Stomach (tissue), 9 donors: Measurements from ENCODE around the gene ZNF652. TPM values are rescaled to one million over a fixed set of nuclear protein-coding genes. Genes with fewer than 3 reads are reported as not detected.

Experiments used
- DNase-seq, 2 donors: peaks; one replicate each; pipeline versions ENCODE4 v3.0.0 to v3.0.0-alpha.2; 2013 to 2019
- H3K27ac ChIP-seq, 5 donors: fragments of 200-600 bp in 4 of 5; sonication (generic) in 4 of 5; one replicate each; pipeline ENCODE4 v1.5.1; 2013 to 2019; ENCODE audit warnings: mild to moderate bottlenecking in 1 of 5, moderate library complexity in 1 of 5
- H3K27me3 ChIP-seq, 3 donors: fragments of 200-600 bp; sonication (generic); one replicate each; pipeline ENCODE4 v1.5.1; 2017 to 2019; ENCODE audit warnings: mixed run types in 1 of 3
- H3K36me3 ChIP-seq, 4 donors: fragments of 200-600 bp; sonication (generic); 1 replicate in 3 of 4; 2 replicates in 1 of 4; pipeline ENCODE4 v1.5.1; 2016 to 2019
- H3K4me1 ChIP-seq, 4 donors: fragments of 200-600 bp; sonication (generic); one replicate each; pipeline ENCODE4 v1.5.1; 2016 to 2019
- H3K4me3 ChIP-seq, 4 donors: fragments of 200-600 bp; sonication (generic) in 3 of 4; one replicate each; pipeline ENCODE4 v1.5.1; 2016 to 2019; ENCODE audit warnings: mild to moderate bottlenecking in 1 of 4
- H3K9me3 ChIP-seq, 4 donors: fragments of 200-600 bp; sonication (generic); one replicate each; pipeline ENCODE4 v1.5.1; 2016 to 2019
- CTCF ChIP-seq, 7 experiments: fragments of 450-650 bp in 4 of 7; fragments of 200-600 bp in 3 of 7; sonication (generic) in 3 of 7; IDR thresholded peaks; one replicate each; pipeline ENCODE4 v1.5.1; 2016 to 2019; ENCODE audit warnings: antibody characterized with exemption in 7 of 7, control low read depth in 2 of 7, mild to moderate bottlenecking in 1 of 7
- EP300 ChIP-seq: sonication (generic); formaldehyde crosslinking; IDR thresholded peaks from one replicate; pipeline ENCODE4 v1.6.1; 2017; ENCODE audit warnings: antibody characterized with exemption
- POLR2A ChIP-seq, 4 donors: fragments of 450-650 bp; IDR thresholded peaks; one replicate each; pipeline ENCODE4 v1.6.1; 2016; ENCODE audit warnings: antibody characterized with exemption in 4 of 4, control low read depth in 2 of 4, mild to moderate bottlenecking in 1 of 4, moderate library complexity in 1 of 4
- POLR2AphosphoS5 ChIP-seq, 3 donors: sonication (generic); formaldehyde crosslinking; IDR thresholded peaks; one replicate each; pipeline ENCODE4 v1.6.1; 2016; ENCODE audit warnings: antibody characterized with exemption in 3 of 3
- WGBS, 5 donors: extraction: QIAGEN DNeasy Blood & Tissue Kit in 3 of 5; methylation state at CpG; one replicate each; pipeline versions ENCODE4 v1.1.5 to v1.1.7; 2013 to 2018; 5-methylcytosine and 5-hydroxymethylcytosine counted together
- intact Hi-C: fragments of 100-400 bp; cut with DNase I; formaldehyde crosslinking; loops from one replicate; pipeline ENCODE4 v1.15.1; 2023; ENCODE audit warnings: low total_unique reads
- polyA plus RNA-seq, 3 donors: library from polyadenylated mRNA; stranded (reverse); fragments of 200-250 nt; gene quantifications; one replicate each; pipeline ENCODE4 v1.2.3, GENCODE V29; 2013
- total RNA-seq, 5 donors: library from RNA; depleted of rRNA; stranded (reverse); fragments of >200 nt; gene quantifications; one replicate each; pipeline versions ENCODE4 v1.1.0 to v1.2.3, GENCODE V29; 2014 to 2016
- donor health status: healthy with polysubstance abuse.
- donor health status: Bipolar disorder and iron deficiency.
- donor health status: healthy.

ZNF652 gene
- total and polyA plus RNA-seq, 8 donors, result 16.4 to 89.3 (median 32.6) TPM

- Histone ChIP-seq H3K27ac (no peak overlapping the region), H3K4me3 (no peak overlapping the region), H3K36me3 (no peaks in the 10 kb centered on the region), H3K4me1 (peaks cover 0 to 14% (median 14%) of the 10 kb centered on the region in 4 donors), H3K27me3 (no peaks in the 10 kb centered on the region), H3K9me3 (no peaks in the 10 kb centered on the region)
- 83 to 92% (median 87%) methylated on average over 3 of the region's 3 CpGs for WGBS, 5 donors
- TF ChIP-seq POLR2AphosphoS5 (IDR thresholded peaks at IDR 0.05) (no peak), POLR2A (IDR thresholded peaks at IDR 0.05) (no peak), CTCF (IDR thresholded peaks at IDR 0.05) (no peak), EP300 (no peak)
- DNase-seq, result no peak
- intact Hi-C loops, result no loop called here
Measured at GRCh38 chr17:49258394-49258793, 103.7 kb downstream of the ZNF652 start.

GRCh38 chr17:49255125-49255524 is 106.9 kb downstream of the ZNF652 start:
- DNase-seq, result no peak
- Histone ChIP-seq H3K4me3 (no peak overlapping the region), H3K36me3 (no peaks in the 10 kb centered on the region), H3K4me1 (peaks cover 0 to 5% (median 4%) of the 10 kb centered on the region in 4 donors), H3K27me3 (no peaks in the 10 kb centered on the region), H3K9me3 (no peaks in the 10 kb centered on the region), H3K27ac (no peak overlapping the region)
- TF ChIP-seq POLR2AphosphoS5 (IDR thresholded peaks at IDR 0.05) (no peak), POLR2A (IDR thresholded peaks at IDR 0.05) (no peak), CTCF (IDR thresholded peaks at IDR 0.05) (no peak), EP300 (no peak)
- 59 to 76% (median 71%) methylated on average over 5 of the region's 5 CpGs for WGBS, 5 donors
- intact Hi-C loops, result no loop called here

DNA sequence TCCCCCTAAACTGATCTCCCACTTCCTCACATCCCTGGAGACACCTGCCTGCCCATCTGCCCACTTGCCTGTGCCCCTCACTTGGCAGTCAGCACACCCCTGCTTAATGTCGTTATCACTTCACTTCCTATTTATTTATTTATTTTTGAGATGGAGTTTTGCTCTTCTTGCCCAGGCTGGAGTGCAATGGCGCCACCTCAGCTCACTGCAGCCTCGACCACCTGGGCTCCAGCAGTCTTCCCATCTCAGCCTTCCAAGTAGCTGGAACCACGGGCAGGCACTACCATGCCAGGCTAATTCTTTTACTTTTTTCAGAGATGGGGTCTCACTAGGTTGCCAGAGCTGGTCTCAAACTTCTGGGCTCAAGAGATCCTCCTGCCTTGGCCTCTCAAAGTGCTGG is 108.0 kb downstream of the ZNF652 start:
- H3K4me3 ChIP-seq, result no peak overlapping the region
- TF ChIP-seq EP300 (no peak), CTCF (IDR thresholded peaks at IDR 0.05) (no peak), POLR2AphosphoS5 (IDR thresholded peaks at IDR 0.05) (no peak), POLR2A (IDR thresholded peaks at IDR 0.05) (no peak)
- no peaks in the 10 kb centered on the region for H3K36me3 ChIP-seq
- H3K9me3 ChIP-seq, result no peaks in the 10 kb centered on the region
- H3K4me1 ChIP-seq, result peaks cover 0 to 7% (median 5%) of the 10 kb centered on the region in 4 donors
- H3K27me3 ChIP-seq, result peaks cover 0 to 6% (median 4%) of the 10 kb centered on the region in 3 donors
- H3K27ac ChIP-seq, result no peak overlapping the region
- 54 to 70% (median 63%) methylated on average over 4 of the region's 4 CpGs for WGBS, 5 donors
- no peak for DNase-seq
- intact Hi-C loops, result no loop called here

- WGBS, 5 donors, result 74 to 83% (median 83%) methylated on average over 6 of the region's 6 CpGs
- Histone ChIP-seq H3K27me3 (peaks cover 0 to 24% (median 4%) of the 10 kb centered on the region in 3 donors), H3K27ac (no peak overlapping the region), H3K36me3 (no peaks in the 10 kb centered on the region), H3K4me3 (no peak overlapping the region), H3K4me1 (peaks cover 0 to 7% (median 5%) of the 10 kb centered on the region in 4 donors), H3K9me3 (no peaks in the 10 kb centered on the region)
- TF ChIP-seq CTCF (IDR thresholded peaks at IDR 0.05), result no peak
- no peak for TF ChIP-seq POLR2AphosphoS5 (IDR thresholded peaks at IDR 0.05)
- no peak for TF ChIP-seq EP300
- no peak for TF ChIP-seq POLR2A (IDR thresholded peaks at IDR 0.05)
- DNase-seq, result peak in 1 of 2 donors; percentile 28
- intact Hi-C loops, result no loop called here
Measured at GRCh38 chr17:49252148-49252695, 109.8 kb downstream of the ZNF652 start.
